Measurements from ENCODE around the gene MAN1A1.

DNA sequence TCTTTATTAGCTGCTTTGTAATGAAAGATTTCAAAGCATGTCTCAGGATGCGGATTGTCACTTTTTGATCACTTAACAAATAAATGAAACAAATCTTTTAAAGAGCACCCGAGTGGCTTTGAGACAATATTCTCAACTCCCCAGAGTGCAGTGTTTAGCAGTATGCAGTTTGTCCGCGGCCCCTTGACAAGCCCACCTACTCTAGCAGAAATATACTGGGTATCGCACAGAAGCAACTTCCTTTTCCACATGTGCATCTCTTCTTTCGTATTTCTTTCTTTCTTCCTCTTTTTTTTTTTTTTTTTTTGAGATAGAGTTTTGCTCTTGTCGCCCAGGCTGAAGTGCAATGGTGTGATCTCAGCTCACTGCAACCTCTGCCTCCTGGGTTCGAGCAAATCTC lies 186.6 kb downstream of the MAN1A1 start:
- TF ChIP-seq, protein P1, sequence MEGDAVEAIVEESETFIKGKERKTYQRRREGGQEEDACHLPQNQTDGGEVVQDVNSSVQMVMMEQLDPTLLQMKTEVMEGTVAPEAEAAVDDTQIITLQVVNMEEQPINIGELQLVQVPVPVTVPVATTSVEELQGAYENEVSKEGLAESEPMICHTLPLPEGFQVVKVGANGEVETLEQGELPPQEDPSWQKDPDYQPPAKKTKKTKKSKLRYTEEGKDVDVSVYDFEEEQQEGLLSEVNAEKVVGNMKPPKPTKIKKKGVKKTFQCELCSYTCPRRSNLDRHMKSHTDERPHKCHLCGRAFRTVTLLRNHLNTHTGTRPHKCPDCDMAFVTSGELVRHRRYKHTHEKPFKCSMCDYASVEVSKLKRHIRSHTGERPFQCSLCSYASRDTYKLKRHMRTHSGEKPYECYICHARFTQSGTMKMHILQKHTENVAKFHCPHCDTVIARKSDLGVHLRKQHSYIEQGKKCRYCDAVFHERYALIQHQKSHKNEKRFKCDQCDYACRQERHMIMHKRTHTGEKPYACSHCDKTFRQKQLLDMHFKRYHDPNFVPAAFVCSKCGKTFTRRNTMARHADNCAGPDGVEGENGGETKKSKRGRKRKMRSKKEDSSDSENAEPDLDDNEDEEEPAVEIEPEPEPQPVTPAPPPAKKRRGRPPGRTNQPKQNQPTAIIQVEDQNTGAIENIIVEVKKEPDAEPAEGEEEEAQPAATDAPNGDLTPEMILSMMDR (IDR thresholded peaks at IDR 0.05): no peak
- no peak for TF ChIP-seq POLR2A (IDR thresholded peaks at IDR 0.05)

All from body of pancreas (tissue), 4 donors.